ENCODE results near the gene FIGN.

DNA sequence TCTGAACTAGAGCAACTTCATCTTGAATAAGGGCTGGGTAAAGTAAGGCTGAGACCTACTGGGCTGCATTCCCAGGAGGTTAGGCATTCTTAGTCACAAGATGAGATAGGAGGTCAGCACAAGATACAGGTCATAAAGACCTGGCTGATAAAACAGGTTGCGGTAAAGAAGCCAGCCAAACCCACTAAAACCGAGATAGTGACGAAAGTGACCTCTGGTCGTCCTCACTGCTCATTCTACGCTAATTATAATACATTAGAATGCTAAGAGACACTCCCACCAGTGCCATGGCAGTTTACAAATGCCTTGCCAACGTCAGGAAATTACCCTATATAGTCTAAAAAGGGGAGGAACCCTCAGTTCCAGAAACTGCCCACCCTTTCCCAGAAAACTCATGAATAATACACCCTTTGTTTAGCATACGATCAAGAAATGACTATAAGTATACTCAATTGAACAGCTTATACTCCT, 109.1 kb downstream of the FIGN start:
- TF ChIP-seq POLR2AphosphoS5 (IDR thresholded peaks at IDR 0.05; ENCODE audit: low read depth, low read length), result no peak
- no peak for TF ChIP-seq TAF1 (IDR thresholded peaks at IDR 0.05; ENCODE audit: borderline replicate concordance, low read depth, low read length)
- TF ChIP-seq POLR2A (IDR thresholded peaks at IDR 0.05; ENCODE audit: low read depth, low read length), result no peak

Measured in GM12892 (cell line).